HG02852 (cell line): ENCODE measurements around the gene EGFL6.
"Not testable (repeated sequence)": the region's sequence is repeated elsewhere in the genome, so short reads cannot be mapped to it uniquely, and the experiment has no call there.

Source experiments
- ATAC-seq: cut with Tn5 transposase; IDR thresholded peaks from one replicate; pipeline ENCODE4 v1.9.1; 2021; ENCODE audit warnings: mild to moderate bottlenecking, moderate library complexity; ENCODE audit not compliant: unreplicated experiment

Gene EGFL6

DNA sequence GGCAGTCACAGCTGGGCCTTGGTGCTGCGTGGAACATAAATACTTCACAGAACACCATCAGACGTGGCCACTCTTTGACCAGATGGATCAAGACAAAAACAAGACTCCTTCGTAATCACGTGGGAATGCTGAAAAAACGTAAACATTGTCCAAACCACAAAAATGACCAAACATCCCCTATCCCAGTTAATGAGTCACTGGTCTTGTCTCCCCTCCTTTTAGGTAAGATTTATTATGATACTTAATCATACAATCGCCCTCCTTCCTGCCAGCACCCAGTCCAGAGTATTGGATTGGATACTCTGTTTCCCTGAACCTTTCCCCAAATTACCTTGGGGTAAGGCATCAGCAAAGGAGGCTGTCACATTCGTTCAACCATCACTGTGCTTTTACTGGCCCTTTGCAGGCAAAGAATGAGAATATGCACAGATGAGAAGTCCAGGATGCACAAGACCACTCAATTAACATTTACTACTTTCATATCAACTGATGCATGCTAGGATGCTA, 82.9 kb downstream of the EGFL6 start:
- ATAC-seq: peak; percentile 1

DNA sequence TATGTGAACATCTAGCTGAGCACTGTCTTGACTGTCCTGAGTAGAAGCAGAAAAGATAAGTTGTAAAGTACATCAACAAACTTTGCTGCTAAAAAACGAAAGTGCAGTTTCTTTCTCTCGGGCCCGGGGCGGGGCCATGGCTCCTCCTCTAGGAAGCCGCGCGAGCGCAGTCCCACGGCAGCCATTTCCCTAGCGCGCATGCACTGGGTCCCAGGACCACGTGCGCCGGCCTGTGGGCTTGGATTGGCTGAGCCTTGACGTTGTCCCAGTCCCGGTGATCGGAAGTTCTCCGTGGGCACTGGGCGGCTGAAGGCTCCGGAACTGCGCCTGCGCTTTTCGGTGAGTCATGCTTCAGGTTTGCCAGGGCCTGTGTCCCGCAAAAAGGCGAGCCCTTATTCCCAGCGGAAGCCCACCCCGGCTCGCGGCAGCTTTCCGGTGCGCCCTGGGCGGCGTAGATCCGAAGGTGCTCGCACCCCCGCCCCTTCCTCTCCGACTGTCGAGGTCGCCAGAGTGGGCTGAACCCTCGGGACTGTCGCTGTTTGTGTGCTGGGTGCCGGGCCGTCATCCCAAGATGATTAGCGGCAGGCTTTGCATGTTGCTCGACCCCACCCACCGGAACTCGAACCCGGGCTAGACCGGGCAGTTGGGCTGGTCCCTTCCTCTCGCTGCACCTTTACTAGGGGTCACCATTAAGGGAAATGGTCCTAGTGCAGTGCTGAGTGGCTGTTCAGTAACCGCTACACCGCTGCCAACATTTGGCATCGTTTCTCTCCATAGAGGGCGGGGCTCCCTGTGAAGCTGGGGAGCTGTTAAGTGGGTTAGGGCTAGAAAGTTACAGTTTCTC, 83.7 kb downstream of the EGFL6 start, which contains the start of gene TCEANC:
Gene TCEANC (plus strand): TSS at position 292 of the 844 bp plus-strand sequence. CDS start 9,368 bp downstream, outside the sequence.
- peak; percentile 96 for ATAC-seq

DNA sequence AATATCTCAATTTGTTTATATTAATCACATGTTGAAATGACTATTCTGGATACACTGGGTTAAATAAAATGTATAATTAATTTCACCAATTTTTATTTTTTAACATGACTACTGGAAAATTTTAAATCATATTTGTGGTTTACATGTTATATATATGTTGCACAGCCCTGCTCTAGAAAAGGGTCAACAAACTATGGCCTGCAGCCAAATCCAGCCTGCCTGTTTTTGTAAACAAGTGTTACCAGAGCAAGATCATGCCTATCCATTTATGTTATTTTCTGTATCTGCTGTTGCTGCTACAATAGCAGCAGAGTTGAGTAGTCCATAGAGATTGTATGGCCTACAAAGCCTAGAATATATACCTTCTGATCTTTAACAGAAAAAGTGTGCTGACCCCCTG, 84.7 kb downstream of the EGFL6 start:
- ATAC-seq: no peak

DNA sequence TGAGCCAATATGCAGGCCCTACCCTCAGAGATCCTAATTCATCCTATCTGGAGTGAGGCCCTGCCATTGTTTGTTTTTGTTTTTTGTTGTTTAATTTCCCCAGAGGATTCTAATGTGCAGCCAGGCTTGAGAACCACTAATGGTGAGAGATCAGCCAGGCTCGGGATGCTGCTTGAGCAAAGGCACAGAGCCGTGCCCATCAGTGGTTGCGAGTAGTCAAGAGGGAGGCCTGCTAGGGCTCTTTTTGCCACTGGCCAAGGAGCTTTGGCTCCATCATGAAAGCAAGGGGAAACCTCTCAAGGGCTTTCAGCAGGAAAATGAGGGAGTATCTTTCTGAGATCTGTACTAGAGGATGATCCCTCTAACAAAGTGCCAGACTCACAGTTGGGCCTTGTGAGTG, 86.3 kb downstream of the EGFL6 start:
- no peak for ATAC-seq

DNA sequence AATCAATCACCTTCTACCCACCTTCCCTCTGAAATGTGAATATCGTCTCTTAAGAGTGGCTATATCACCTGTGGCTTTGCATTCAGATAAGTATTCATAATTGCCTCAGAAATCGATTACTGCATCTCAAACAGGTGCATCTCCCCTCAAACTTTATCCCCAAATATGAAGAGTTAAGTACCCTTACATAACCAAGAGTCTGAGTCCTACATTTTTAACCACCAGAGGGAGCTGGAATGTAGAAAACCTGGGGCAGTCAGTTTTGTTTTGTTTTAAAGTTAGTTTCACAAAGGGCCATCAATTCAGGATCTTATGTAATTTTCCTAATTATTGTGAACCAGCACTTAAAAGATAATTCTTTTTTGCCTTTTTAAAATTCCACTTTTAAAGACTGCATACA, 89.2 kb downstream of the EGFL6 start:
- no peak for ATAC-seq

DNA sequence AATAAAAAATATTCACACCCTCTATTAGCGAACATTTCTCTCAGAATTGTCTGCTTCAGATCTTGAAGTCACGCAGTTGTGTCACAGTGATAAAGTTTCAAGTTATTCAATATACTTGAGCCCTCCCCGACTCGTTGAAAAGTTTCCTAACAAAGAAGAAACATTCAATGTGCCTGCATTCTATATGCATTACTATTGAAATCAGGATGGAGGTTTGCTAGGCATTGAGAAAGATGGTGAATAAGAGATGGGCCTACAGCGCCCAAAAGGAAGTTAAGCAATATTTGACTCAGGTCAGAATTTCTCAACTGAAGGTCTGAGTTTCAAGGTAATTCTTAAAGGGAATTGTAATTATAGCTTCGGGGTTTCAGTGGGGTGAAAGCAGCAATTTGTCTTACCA, 89.7 kb downstream of the EGFL6 start:
- no peak for ATAC-seq

DNA sequence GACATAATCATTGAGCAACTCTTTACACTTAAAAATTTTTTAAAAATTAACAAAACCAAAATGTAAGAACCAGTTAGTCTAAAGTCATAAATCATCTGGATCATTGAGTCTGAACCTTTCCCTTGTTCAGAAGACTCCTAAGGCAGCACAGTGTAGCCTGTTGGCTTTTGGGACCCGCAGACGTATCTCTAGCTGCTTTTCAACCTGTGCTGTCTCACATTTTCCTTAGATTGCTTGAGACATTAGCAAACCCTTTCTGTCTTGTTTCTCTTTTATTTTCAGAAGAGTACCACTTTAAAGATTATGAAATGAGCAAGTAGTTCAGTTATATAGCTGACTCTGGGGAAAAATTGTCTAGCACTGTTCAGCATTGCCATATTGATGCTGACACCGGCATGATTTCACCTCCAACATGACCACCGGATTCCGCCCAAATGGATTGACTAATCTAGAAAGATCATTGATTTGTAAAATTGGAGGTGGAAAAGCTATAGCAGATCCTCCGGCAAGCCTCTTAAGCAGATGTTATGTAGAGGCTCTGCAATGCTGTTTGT, 92.4 kb downstream of the EGFL6 start:
- ATAC-seq: peak; percentile 13

DNA sequence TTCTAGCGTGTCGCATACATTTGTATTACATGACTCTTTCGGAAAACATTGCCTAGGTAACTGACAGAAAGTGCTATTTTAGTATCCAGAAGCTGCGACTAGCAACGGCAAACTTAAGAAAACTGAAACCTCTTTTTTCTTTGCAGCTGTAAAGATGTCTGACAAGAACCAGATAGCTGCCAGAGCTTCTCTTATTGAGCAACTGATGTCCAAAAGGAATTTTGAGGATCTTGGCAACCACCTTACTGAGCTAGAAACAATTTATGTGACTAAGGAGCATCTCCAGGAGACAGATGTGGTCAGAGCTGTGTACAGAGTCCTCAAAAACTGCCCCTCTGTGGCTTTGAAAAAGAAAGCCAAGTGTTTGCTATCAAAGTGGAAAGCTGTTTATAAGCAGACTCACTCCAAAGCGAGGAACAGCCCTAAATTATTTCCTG, 93.0 kb downstream of the EGFL6 start:
- peak; percentile 61 for ATAC-seq

DNA sequence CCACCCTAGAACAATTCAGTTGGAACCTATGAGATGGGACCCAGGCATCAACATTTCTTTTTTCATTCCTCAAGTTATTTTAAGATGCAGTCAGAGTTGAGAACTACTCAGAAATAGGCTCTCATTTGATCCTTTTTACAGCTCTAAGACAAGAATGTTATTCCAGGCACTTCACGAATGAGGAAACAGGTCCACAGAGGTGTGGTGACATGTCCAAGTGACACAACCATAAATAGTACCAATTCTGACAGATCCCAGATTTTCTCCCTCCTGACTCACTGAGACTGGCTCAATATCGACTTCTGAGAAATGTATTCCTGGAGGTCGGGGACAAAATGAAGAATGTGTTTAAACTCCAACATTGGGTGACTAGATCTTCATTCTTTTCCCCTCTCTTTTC, 94.6 kb downstream of the EGFL6 start:
- no peak for ATAC-seq

DNA sequence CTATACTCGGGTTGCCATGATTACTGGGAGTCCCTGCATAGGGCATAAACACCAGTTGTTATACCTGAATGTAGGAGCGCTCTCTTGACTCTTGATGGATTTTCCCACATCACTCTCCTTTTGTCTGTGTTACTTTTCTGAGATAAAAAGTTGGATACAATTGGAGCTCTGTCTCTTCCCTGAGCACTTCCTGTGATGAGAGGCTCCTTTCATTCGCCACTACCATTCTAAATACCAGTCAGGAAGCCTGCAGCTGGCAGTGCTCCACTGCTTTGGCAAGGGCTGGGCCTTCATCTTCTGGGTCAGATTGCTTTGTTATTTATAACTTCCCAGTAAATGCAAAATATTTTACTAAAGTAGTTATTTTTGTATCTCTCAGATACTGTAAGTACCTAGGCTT, 97.4 kb downstream of the EGFL6 start:
- no peak for ATAC-seq

DNA sequence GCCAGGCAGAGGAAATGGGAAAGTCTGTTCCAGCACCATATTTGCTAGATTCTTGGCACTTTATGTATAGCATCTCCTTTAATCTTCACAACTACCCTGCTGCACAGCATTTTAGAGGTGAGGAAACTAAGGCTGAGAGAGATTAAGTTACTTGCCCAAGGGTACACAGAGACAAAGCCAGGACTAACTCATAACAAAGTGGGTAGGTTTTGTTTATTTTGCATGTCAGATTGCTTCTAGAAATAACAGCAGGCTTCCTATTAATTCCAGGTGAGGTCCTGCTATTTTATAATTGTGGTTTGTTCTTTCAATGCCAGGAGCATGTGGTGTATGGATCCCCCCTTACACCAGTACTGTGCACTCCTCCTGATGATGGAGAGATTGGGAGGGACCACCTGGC, 98.5 kb downstream of the EGFL6 start:
- no peak for ATAC-seq

DNA sequence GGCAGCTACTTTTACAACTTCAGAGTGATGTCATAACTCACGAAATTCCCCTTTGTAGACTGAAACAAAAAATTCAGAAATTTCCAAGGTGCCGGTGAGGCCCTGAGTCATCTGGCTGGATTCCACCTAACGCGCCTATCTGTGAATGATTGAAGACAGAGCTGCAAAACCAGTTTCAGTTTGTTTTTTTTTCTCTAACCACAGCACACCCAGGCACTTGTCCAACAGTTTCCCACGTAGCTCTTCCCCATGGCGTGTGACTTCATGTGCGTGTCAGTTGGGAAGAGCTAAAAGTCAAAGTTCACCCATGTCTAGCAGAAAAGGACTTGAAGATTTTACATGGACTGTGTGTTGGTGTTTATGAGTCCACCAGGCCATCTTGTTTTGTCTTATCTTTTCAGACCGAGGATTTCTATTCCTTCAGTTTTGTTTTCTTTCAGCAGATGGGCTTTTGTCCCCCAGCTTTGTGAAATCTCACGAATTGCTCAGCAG, 99.9 kb downstream of the EGFL6 start:
- peak; percentile 77 for ATAC-seq

DNA sequence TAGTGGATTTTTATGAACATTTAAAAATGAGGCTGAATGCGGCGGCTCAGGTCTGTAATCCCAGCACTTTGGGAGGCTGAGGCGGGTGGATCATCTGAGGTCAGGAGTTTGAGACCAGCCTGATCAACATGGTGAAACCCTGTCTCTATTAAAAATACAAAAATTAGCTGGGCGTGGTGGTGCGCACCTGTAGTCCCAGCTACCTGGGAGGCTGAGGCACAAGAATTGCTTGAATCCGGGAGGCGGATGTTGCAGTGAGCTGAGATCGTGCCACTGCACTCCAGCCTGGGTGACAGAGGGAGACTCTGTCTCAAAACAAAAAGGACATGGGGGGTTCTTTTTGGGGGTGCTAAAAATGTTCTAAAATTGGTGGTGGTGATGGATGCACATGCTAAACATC, 100.4 kb downstream of the EGFL6 start:
- not testable (repeated sequence) for ATAC-seq

DNA sequence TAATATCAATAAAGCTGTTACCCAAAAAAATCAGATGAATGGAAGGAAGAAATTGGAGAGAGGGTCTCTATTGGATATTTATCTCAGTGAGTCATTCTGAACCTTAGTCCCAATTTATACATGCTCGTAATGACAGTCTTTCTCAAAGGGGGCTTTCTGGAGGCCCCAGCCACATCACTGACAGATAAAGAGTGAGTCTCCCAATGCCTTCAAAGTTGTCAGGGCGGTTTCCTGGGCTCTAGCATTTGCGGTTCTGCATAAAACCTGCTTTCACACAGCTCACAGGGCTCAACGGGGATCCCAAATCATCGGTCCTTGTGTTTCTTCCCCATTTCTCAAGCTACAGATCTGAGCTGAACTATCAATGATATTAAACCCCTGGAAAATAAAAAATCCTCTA, 100.8 kb downstream of the EGFL6 start:
- ATAC-seq: no peak

DNA sequence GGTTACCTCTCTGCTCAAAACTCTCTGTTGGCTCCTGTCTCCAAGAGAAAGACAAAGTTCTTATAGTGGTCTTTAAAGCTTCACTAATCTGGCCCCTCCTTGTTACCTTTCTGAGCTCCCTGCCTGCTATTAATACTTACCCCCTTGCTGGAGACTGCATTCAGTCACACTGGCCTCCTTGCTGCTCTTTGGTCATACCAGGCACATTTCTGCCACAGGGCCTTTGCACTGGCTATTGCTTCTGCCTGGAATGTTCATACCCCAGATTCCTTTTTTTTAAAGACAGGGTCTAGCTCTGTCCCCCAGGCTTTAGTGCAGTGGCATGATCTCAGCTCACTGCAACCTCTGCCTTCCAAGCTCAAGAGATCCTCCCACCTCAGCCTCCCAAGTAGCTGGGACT, 103.6 kb downstream of the EGFL6 start:
- ATAC-seq: no peak

DNA sequence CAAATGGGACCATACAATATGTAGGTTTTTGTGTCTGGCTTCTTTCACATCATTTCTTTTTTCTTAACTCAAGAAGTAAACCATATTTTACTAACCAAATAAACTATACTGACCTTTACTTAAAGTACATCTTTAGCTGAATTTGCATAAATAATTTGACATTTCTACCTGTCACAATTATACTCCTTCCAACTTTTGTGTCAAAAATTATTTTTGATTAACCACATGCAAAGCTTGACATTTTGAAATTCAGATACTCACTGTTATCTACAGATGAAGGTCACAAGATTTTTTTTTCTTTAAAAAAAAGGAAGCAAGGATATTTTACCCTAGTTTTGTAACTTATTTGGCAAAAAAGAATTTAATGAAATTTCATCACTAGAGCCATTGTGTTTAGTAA, 107.5 kb downstream of the EGFL6 start:
- no peak for ATAC-seq

DNA sequence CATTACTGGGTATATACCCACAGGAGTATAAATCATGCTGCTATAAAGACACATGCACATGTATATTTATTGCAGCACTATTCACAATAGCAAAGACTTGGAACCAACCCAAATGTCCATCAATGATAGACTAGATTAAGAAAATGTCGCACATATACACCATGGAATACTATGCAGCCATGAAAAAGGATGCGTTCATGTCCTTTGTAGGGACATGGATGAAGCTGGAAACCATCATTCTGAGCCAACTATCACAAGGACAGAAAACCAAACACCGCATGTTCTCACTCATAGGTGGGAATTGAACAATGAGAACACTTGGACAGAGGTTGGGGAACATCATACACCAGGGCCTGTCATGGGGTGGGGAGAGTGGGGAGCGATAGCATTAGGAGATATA, 110.3 kb downstream of the EGFL6 start:
- not testable (repeated sequence) for ATAC-seq

DNA sequence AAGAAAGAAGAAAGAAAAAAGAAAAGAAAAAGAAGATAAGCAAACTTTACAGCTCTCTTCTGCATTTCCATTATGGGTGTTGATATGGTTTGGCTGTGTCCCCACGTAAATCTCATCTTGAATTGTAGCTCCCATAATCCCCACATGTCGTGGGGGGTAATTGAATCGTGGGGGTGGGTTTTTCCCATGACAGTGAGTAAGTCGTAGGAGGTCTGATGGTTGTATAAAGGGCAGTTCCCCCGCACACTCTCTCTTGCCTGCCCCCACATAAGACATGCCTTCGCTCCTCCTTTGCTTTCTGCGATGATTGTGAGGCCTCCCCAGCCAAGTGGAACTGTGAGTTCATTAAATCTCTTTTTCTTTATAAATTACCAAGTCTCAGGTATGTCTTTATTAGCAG, 112.2 kb downstream of the EGFL6 start:
- ATAC-seq: no peak
